HEK293 (cell line): ENCODE results near the gene GFM1.

ENCODE experiments used
- TSHZ1 ChIP-seq: fragments of 450-650 bp; formaldehyde crosslinking; IDR thresholded peaks from 2 replicates; pipeline ENCODE4 v1.5.1; 2016; ENCODE audit warnings: missing biosample characterization, missing genetic modification characterization, borderline replicate concordance
- YY1 ChIP-seq: fragments of 450-650 bp; formaldehyde crosslinking; IDR thresholded peaks from 2 replicates; pipeline ENCODE4 v1.5.1; 2018; ENCODE audit warnings: missing biosample characterization, missing genetic modification characterization

- no peak for TF ChIP-seq TSHZ1
- TF ChIP-seq YY1 = no peak
Observed at GRCh38 chr3:158640646-158641045, 3.7 kb upstream of the GFM1 start.
